H1 (cell line): ENCODE data around the gene POLR3A. TPM values are rescaled to one million over a fixed set of nuclear protein-coding genes. Genes with fewer than 3 reads are reported as not detected.

Experiments used
- CTCF ChIA-PET: fragments of 300-600 bp; sonication (Branson Sonifier 250); formaldehyde crosslinking; loops from one replicate; lab custom pipeline; 2021; ENCODE audit not compliant: partially characterized antibody; lab: Charles Lee
- POLR2A ChIA-PET: fragments of 300-600 bp; sonication (Branson Sonifier 250); formaldehyde crosslinking; loops from one replicate; lab custom pipeline; 2021; ENCODE audit warnings: inconsistent platforms; ENCODE audit not compliant: partially characterized antibody; lab: Charles Lee
- DNase-seq, 2 experiments: peaks; one replicate each; pipeline versions ENCODE4 v3.0.0 to v3.0.0-alpha.2; 2010 to 2022; ENCODE audit warnings: low spot score in 2 of 2, low read depth in 1 of 2, mixed read lengths in 1 of 2
- FAIRE-seq: peaks from 2 replicates; lab custom pipeline; 2011; peaks lifted over from hg19 to GRCh38; lab: Jason Lieb, UNC
- H2AFZ ChIP-seq: 2 replicates; pipeline ENCODE4 v1.8.1; 2012; ENCODE audit warnings: low read length, inconsistent platforms
- H2AK5ac ChIP-seq: 2 replicates; pipeline ENCODE4 v1.6.1; 2013; ENCODE audit warnings: low read depth, low read length
- H2BK120ac ChIP-seq: replicated peaks from 2 replicates; pipeline ENCODE3; 2013; ENCODE audit warnings: low read depth, low read length, inconsistent platforms
- H2BK12ac ChIP-seq: 2 replicates; pipeline ENCODE4 v1.6.1; 2013; ENCODE audit warnings: low read depth, low read length
- H2BK15ac ChIP-seq: 2 replicates; pipeline ENCODE4 v1.6.1; 2013; ENCODE audit warnings: low read length
- H2BK20ac ChIP-seq: 2 replicates; pipeline ENCODE4 v1.6.1; 2013; ENCODE audit warnings: low read length
- H2BK5ac ChIP-seq: 2 replicates; pipeline ENCODE4 v1.6.1; 2013; ENCODE audit warnings: low read depth, low read length
- H3K14ac ChIP-seq: 2 replicates; pipeline ENCODE4 v1.6.1; 2013; ENCODE audit warnings: inconsistent platforms; ENCODE audit not compliant: insufficient read length
- H3K18ac ChIP-seq: 2 replicates; pipeline ENCODE4 v1.6.1; 2013; ENCODE audit warnings: low read length; ENCODE audit errors: extremely low read depth
- H3K23ac ChIP-seq: 2 replicates; pipeline ENCODE4 v1.6.1; 2013; ENCODE audit warnings: inconsistent platforms; ENCODE audit not compliant: insufficient read length
- H3K23me2 ChIP-seq: 2 replicates; pipeline ENCODE4 v1.6.1; 2013; ENCODE audit warnings: low read depth, low read length
- H3K27ac ChIP-seq: 2 replicates; pipeline ENCODE4 v1.6.1; 2011; ENCODE audit warnings: low read depth, low read length, inconsistent platforms
- H3K27me3 ChIP-seq, 4 experiments: replicated peaks in 1 of 4; 1 replicate in 1 of 4; 2 replicates in 3 of 4; pipeline versions ENCODE4 v1.6.1 to v1.8.1; 2011 to 2013; ENCODE audit warnings: low read length in 3 of 4, mild to moderate bottlenecking in 3 of 4, inconsistent platforms in 2 of 4, mixed read lengths in 2 of 4, moderate library complexity in 1 of 4; ENCODE audit not compliant: control insufficient read depth in 3 of 4, insufficient read depth in 3 of 4; ENCODE audit errors: extremely low read depth in 1 of 4
- H3K36me3 ChIP-seq, 4 experiments: 2 replicates each; pipeline versions ENCODE4 v1.6.1 to v1.8.1; 2011 to 2013; ENCODE audit warnings: mild to moderate bottlenecking in 4 of 4, low read length in 3 of 4, moderate library complexity in 2 of 4, control low read depth in 1 of 4, inconsistent platforms in 1 of 4; ENCODE audit not compliant: insufficient read depth in 4 of 4, control insufficient read depth in 2 of 4
- H3K4ac ChIP-seq: replicated peaks from 2 replicates; pipeline ENCODE3; 2013; ENCODE audit warnings: low read length, low read depth, mixed read lengths, inconsistent platforms; ENCODE audit not compliant: insufficient read length
- H3K4me1 ChIP-seq, 4 experiments: replicated peaks in 1 of 4; 1 replicate in 1 of 4; 2 replicates in 3 of 4; pipeline versions ENCODE4 v1.6.1 to v1.8.1; 2011 to 2013; ENCODE audit warnings: low read length in 3 of 4, inconsistent platforms in 2 of 4, mixed read lengths in 1 of 4; ENCODE audit not compliant: insufficient read depth in 4 of 4, control insufficient read depth in 3 of 4
- H3K4me2 ChIP-seq, 2 experiments: 2 replicates each; pipeline versions ENCODE4 v1.6.1 to v1.8.1; 2011 to 2013; ENCODE audit warnings: low read depth in 2 of 2, low read length in 2 of 2, control low read depth in 1 of 2, inconsistent platforms in 1 of 2, mild to moderate bottlenecking in 1 of 2; ENCODE audit not compliant: insufficient read depth in 1 of 2
- H3K4me3 ChIP-seq, 4 experiments: fragments of 200-600, 300-600 bp in 1 of 4; sonication (generic), shearing (Covaris generic), sonication (Bioruptor Twin) in 1 of 4; 2 replicates each; pipeline versions ENCODE4 v1.5.1 to v1.8.1; 2011 to 2016; ENCODE audit warnings: low read length in 4 of 4, low read depth in 3 of 4, control low read depth in 2 of 4, inconsistent platforms in 2 of 4, mild to moderate bottlenecking in 2 of 4, mixed read lengths in 1 of 4, moderate library complexity in 1 of 4; ENCODE audit not compliant: insufficient read depth in 2 of 4; ENCODE audit errors: extremely low read depth in 1 of 4
- H3K56ac ChIP-seq: replicated peaks from 2 replicates; pipeline ENCODE3; 2013; ENCODE audit warnings: low read depth, mild to moderate bottlenecking, mixed read lengths, low read length, inconsistent platforms; ENCODE audit not compliant: insufficient read length
- H3K79me1 ChIP-seq: 2 replicates; pipeline ENCODE4 v1.6.1; 2013; ENCODE audit warnings: low read depth, low read length, control low read depth
- H3K79me2 ChIP-seq, 2 experiments: 2 replicates each; pipeline versions ENCODE4 v1.6.1 to v1.8.1; 2012 to 2013; ENCODE audit warnings: low read length in 2 of 2, mild to moderate bottlenecking in 2 of 2, inconsistent platforms in 1 of 2; ENCODE audit not compliant: insufficient read depth in 2 of 2, control insufficient read depth in 1 of 2
- H3K9ac ChIP-seq, 4 experiments: replicated peaks in 1 of 4; 1 replicate in 1 of 4; 2 replicates in 3 of 4; pipeline versions ENCODE4 v1.6.1 to v1.8.1; 2011 to 2013; ENCODE audit warnings: low read depth in 3 of 4, low read length in 3 of 4, control low read depth in 2 of 4, mild to moderate bottlenecking in 2 of 4, moderate library complexity in 2 of 4, inconsistent platforms in 1 of 4; ENCODE audit errors: extremely low read depth in 1 of 4
- H3K9me3 ChIP-seq, 2 experiments: 2 replicates each; pipeline versions ENCODE4 v1.6.1 to v1.8.1; 2012 to 2013; ENCODE audit warnings: mild to moderate bottlenecking in 2 of 2, moderate library complexity in 2 of 2, control low read depth in 1 of 2, inconsistent platforms in 1 of 2, low read depth in 1 of 2, low read length in 1 of 2, mixed read lengths in 1 of 2; ENCODE audit not compliant: insufficient read depth in 2 of 2
- H4K20me1 ChIP-seq, 2 experiments: replicated peaks in 1 of 2; 2 replicates each; pipeline versions ENCODE3 to v1.8.1; 2011 to 2013; ENCODE audit warnings: inconsistent platforms in 2 of 2, low read length in 2 of 2, mild to moderate bottlenecking in 1 of 2; ENCODE audit not compliant: insufficient read depth in 2 of 2, control insufficient read depth in 1 of 2
- H4K5ac ChIP-seq: 2 replicates; pipeline ENCODE4 v1.6.1; 2013; ENCODE audit warnings: low read length, low read depth, mixed read lengths, inconsistent platforms; ENCODE audit not compliant: insufficient read length
- H4K8ac ChIP-seq: 2 replicates; pipeline ENCODE4 v1.8.0; 2013; ENCODE audit warnings: mild to moderate bottlenecking, moderate library complexity, low read length, inconsistent platforms; ENCODE audit not compliant: insufficient read depth; ENCODE audit errors: extremely low read depth
- H4K91ac ChIP-seq: replicated peaks from 2 replicates; pipeline ENCODE3; 2013; ENCODE audit warnings: low read length, mixed read lengths, inconsistent platforms; ENCODE audit not compliant: insufficient read length
- EZH2 ChIP-seq: fragments of 200-600 bp; sonication (generic); IDR thresholded peaks from 2 replicates; pipeline ENCODE4 v1.7.1; 2012; ENCODE audit warnings: low read depth, mild to moderate bottlenecking, moderate library complexity, low read length, inconsistent platforms; ENCODE audit not compliant: severe bottlenecking
- KDM1A ChIP-seq: fragments of 200-600, 300-600 bp; sonication (generic); IDR thresholded peaks from 2 replicates; pipeline ENCODE4 v1.7.1; 2016; ENCODE audit warnings: mild to moderate bottlenecking, low read length, borderline replicate concordance
- WGBS, 2 experiments: shearing (Covaris generic) in 1 of 2; methylation state at CpG; one replicate each; pipeline versions ENCODE4 v1.1.6 to v1.1.7; 2013 to 2015; ENCODE audit warnings: low lambda C conversion rate in 2 of 2, mixed read lengths in 2 of 2, inconsistent platforms in 1 of 2, low coverage in 1 of 2, missing lambda C conversion rate in 1 of 2; ENCODE audit not compliant: insufficient replicate concordance in 2 of 2, insufficient coverage in 1 of 2, insufficient read length in 1 of 2; ENCODE audit errors: extremely low coverage in 1 of 2, missing lambda C conversion rate in 1 of 2; 5-methylcytosine and 5-hydroxymethylcytosine counted together
- polyA plus RNA-seq, 7 experiments: library from polyadenylated mRNA; depleted of rRNA in 3 of 7; stranded (reverse) in 5 of 7; unstranded in 2 of 7; fragments of >200 nt in 5 of 7; fragments of 200-250 nt in 2 of 7; gene quantifications; 1 replicate in 5 of 7; 2 replicates in 1 of 7; 4 replicates in 1 of 7; pipeline versions ENCODE4 v1.2.1 to v1.2.3, GENCODE V29; 2011 to 2013; ENCODE audit warnings: missing spikeins in 2 of 7, mixed read lengths in 2 of 7
- total RNA-seq: library from RNA; stranded (reverse); fragmentation: NEBNext Ultra II Directional; extraction: Animal tissue kit (Norgen Biotek cat#: 25700); gene quantifications from 2 replicates; pipeline ENCODE4 v1.2.1, GENCODE V29; 2021

POLR3A gene
- total and polyA plus RNA-seq, 2 of the 8 experiments (the other 6 are each of a cell fraction or from before 2014, with no cell fraction given) = 11.3 to 38.6 TPM

- Histone ChIP-seq H4K91ac (no peak overlapping the region), H3K4me1 (peaks cover 5 to 12% (median 10%) of the 10 kb centered on the region in 4 experiments), H3K9me3 (no peaks in the 10 kb centered on the region), H2BK20ac (no peak overlapping the region), H2BK5ac (no peak overlapping the region), H3K27me3 (no peaks in the 10 kb centered on the region), H3K9ac (no peak overlapping the region), H3K23ac (no peak overlapping the region), H3K4ac (no peak overlapping the region), H4K5ac (no peak overlapping the region), H2AFZ (no peak overlapping the region), H3K36me3 (no peaks in the 10 kb centered on the region; a peak in 1 of 8 replicates), H3K4me2 (no peak overlapping the region), H2BK12ac (no peak overlapping the region), H3K4me3 (no peak overlapping the region), H3K79me1 (peaks cover 16% of the 10 kb centered on the region), H3K14ac (no peak overlapping the region), H3K56ac (no peak overlapping the region), H2BK15ac (no peak overlapping the region), H4K8ac (no peak overlapping the region), H3K18ac (no peak overlapping the region), H3K27ac (no peak overlapping the region), H3K23me2 (peaks cover 8% of the 10 kb centered on the region), H3K79me2 (peaks cover 14 to 82% of the 10 kb centered on the region in 2 experiments; a peak in 3 of 4 replicates), H4K20me1 (peaks cover 2 to 15% of the 10 kb centered on the region in 2 experiments), H2AK5ac (no peak overlapping the region), H2BK120ac (no peak overlapping the region)
- 95% methylated on average over 5 of the region's 5 CpGs; no CpG with 5 or more reads in 1 of the 2 experiments for WGBS, 2 experiments
- no peak for TF ChIP-seq EZH2
- TF ChIP-seq KDM1A = peak; percentile 75; the same call in 1 of the 2 replicates
- ChIA-PET CTCF (interaction anchor here (0.7 to 4.9 kb wide), 4 partner anchors 32 to 75 kb away, joined by 3 to 36 read pairs (median 11); no protein-coding TSS in a partner anchor), POLR2A (interaction anchor here (0.8 to 1.4 kb wide), 3 partner anchors 8 to 27 kb away, joined by 3 to 4 read pairs (median 3); no protein-coding TSS in a partner anchor)
- FAIRE-seq (no peak), DNase-seq (no peak)
These were observed 107.3 kb downstream of the POLR3A start for GRCh38 chr10:77922055-77922454.
